ENCODE results near the gene CFAP141.

CFAP141 gene

GRCh38 chr1:154206196-154206595, at the start of gene CFAP141:
Gene CFAP141, minus strand, starts transcription at chr1:154206333. Its CDS starts 26 bp downstream, at chr1:154206307.
- FAIRE-seq = no peak
- no peak for DNase-seq (ENCODE audit: insufficient read length, low spot score)
- TF ChIP-seq CTCF (IDR thresholded peaks at IDR 0.05; ENCODE audit: insufficient read depth, missing control alignments) = no peak

GRCh38 chr1:154253671-154254070, 47.5 kb upstream of the CFAP141 start:
- FAIRE-seq = no peak
- TF ChIP-seq CTCF (IDR thresholded peaks at IDR 0.05; ENCODE audit: insufficient read depth, missing control alignments) = no peak
- no peak for DNase-seq (ENCODE audit: insufficient read length, low spot score)

GRCh38 chr1:154241703-154242351, 35.7 kb upstream of the CFAP141 start:
- DNase-seq (ENCODE audit: insufficient read length, low spot score) (no peak), FAIRE-seq (no peak)
- TF ChIP-seq CTCF (IDR thresholded peaks at IDR 0.05; ENCODE audit: insufficient read depth, missing control alignments) = no peak

GRCh38 chr1:154240294-154240833, 34.2 kb upstream of the CFAP141 start:
- DNase-seq (ENCODE audit: insufficient read length, low spot score) (no peak), FAIRE-seq (peak; percentile 6)
- TF ChIP-seq CTCF (IDR thresholded peaks at IDR 0.05; ENCODE audit: insufficient read depth, missing control alignments) = no peak

- no peak for DNase-seq (ENCODE audit: insufficient read length, low spot score)
- TF ChIP-seq CTCF (IDR thresholded peaks at IDR 0.05; ENCODE audit: insufficient read depth, missing control alignments) = no peak
- no peak for FAIRE-seq
Observed at GRCh38 chr1:154239491-154239890, 33.4 kb upstream of the CFAP141 start.

- no peak for FAIRE-seq
- DNase-seq (ENCODE audit: insufficient read length, low spot score) = no peak
- TF ChIP-seq CTCF (IDR thresholded peaks at IDR 0.05; ENCODE audit: insufficient read depth, missing control alignments) = no peak
Observed at GRCh38 chr1:154237880-154238506, 31.9 kb upstream of the CFAP141 start.

GRCh38 chr1:154237435-154237834, 31.3 kb upstream of the CFAP141 start:
- DNase-seq (ENCODE audit: insufficient read length, low spot score) = no peak
- TF ChIP-seq CTCF (IDR thresholded peaks at IDR 0.05; ENCODE audit: insufficient read depth, missing control alignments) = no peak
- FAIRE-seq = no peak
